Measurements from ENCODE around the gene KDM4C. TPM values are rescaled to one million over a fixed set of nuclear protein-coding genes. Genes with fewer than 3 reads are reported as not detected.

The KDM4C gene
- total RNA-seq, 1 donor from 2014 or later, result 14.2 TPM

DNA sequence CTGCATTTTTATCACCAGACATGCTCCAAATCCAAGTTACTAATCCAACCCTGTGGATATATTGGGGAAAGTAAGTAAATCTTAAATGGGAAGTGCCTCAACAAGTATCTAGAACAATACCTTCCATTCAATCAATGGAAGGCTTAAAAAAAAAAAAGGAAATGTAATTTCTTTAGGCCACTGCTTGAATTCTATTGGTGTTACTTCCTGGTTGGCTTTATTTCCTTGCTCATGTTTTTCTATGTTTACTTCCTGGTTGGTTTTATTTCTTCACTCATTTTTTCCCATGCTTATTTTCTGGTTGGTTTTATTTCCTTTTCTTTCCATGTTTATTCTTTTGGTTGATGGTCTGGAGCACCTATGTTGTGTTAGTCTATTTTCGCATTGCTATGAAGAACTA, 363.9 kb downstream of the KDM4C start:
- DNase-seq (no peak), ATAC-seq (ENCODE audit: poor library complexity) (no peak)
- intact Hi-C loops (cut with DNase I), result no loop called here

DNA sequence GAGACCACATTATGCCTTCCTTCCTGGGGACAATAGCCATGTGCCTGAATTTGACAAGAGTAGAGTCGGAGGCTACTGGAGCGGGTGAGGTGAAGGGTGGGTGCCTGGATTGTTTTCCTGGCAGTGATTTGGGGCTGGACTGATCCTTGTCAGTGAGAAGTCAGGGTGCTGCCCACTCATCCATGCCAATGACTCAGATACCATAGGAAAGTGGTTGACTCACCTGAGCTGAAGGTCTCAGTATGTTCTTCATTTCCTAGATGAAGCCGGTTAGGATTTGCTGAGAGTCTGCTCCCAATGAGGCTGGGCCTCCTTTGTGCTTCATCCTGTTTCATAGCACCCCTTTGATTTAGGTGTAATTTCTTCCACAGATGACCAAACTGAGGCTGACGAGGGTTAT, 366.0 kb downstream of the KDM4C start:
- DNase-seq (no peak), ATAC-seq (ENCODE audit: poor library complexity) (no peak)
- intact Hi-C loops (cut with DNase I), result no loop called here

DNA sequence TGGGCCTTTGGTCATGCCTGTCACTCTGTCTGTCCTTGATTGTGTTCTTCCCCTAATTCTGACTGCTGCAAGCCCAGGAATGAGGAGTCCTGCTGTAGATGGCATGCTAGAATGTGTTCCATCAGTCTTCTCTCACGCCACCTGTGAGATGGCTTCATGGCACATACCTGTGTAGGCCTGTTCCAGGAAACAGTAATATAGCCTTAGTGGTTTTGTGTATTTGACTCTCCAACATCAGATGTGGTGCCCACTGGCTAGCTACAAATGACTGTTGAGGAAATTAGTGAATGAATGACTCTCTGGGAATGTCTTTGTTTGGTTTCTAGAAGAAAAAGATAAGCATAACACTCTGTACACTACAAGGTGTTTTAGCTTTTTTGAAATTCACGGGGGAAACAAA, 367.5 kb downstream of the KDM4C start:
- no peak for DNase-seq
- intact Hi-C loops (cut with DNase I), result no loop called here
- no peak for ATAC-seq (ENCODE audit: poor library complexity)

DNA sequence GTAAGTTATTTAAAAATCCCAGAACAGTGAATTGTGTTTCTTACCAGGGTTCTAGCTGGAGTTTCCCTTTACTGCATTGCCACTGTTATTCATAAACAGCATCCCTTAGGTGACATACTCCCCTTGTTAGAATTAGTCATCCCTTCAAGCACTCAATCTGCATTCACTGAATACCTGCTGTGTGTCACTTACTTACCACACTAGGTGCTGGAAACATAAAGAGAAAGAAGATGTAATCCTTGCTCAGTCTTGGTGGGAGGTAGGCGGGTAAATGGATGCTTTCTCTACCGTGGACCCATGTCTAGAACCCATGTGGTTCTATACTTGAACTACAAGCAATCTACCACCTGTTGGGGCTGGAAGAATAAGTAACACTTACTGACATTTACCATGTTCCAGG, 371.6 kb downstream of the KDM4C start:
- ATAC-seq (ENCODE audit: poor library complexity), result no peak
- intact Hi-C loops (cut with DNase I), result no loop called here
- DNase-seq, result no peak

DNA sequence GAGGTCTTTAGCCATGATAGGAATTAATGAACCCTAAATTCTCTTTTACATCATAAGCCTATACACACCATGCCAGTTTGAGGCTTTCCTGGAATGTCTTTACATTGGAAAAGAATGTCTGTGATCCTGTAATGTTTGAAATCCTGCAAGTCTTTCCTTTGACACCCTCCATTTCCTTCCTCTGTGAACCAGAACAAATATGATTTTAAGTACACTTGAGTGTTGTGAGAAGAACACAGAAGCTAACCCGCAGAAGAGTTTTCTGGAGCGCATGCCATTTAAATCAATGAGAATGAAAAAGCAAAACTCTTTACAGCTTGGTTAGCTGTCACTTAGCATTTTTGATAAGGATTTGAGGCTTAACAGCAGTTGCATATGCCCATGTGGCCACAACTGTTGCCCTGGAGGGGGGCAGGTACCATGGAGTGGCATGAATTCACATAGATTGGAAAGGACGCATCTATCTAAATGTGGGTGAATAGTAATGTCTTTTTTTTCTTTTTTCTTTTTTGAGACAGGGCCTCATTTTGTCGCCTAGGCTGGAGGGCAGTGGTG, 372.6 kb downstream of the KDM4C start:
- intact Hi-C loops (cut with DNase I), result no loop called here
- no peak for ATAC-seq (ENCODE audit: poor library complexity)
- no peak for DNase-seq

DNA sequence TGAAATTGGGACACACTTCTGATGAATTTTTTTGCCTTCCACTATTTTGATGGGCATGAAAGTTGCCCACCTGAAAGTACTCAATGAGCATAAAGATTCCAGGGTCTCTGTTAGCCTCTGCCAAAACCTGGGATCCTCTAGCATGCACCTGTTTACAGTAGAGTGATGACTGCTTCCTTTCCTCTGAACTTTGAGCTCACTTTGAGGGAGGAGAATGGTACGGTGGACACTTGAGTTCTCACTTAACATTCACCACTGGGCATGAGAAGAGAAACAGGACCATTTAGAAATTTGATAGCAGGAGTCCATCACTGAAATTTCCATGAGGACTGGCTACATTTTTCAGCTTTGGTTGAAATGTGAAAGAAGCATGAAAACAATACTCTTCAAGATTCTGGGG, 374.8 kb downstream of the KDM4C start:
- intact Hi-C loops (cut with DNase I), result no loop called here
- DNase-seq (no peak), ATAC-seq (ENCODE audit: poor library complexity) (no peak)

GRCh38 chr9:7135735-7136134, 378.0 kb downstream of the KDM4C start:
- intact Hi-C loops (cut with DNase I), result no loop called here
- DNase-seq (no peak), ATAC-seq (ENCODE audit: poor library complexity) (no peak)

GRCh38 chr9:7137040-7137439, 379.3 kb downstream of the KDM4C start:
- intact Hi-C loops (cut with DNase I), result no loop called here
- ATAC-seq (ENCODE audit: poor library complexity), result peak; percentile 94
- DNase-seq, result peak; percentile 59

- intact Hi-C loops (cut with DNase I), result no loop called here
- no peak for DNase-seq
- ATAC-seq (ENCODE audit: poor library complexity), result no peak
Observed at GRCh38 chr9:7137571-7137970, 379.8 kb downstream of the KDM4C start.

GRCh38 chr9:7139886-7140285, 382.1 kb downstream of the KDM4C start:
- intact Hi-C loops (cut with DNase I), result no loop called here
- ATAC-seq (ENCODE audit: poor library complexity) (no peak), DNase-seq (no peak)

- no peak for ATAC-seq (ENCODE audit: poor library complexity)
- intact Hi-C loops (cut with DNase I), result no loop called here
- DNase-seq, result no peak
Observed at GRCh38 chr9:7140401-7140800, 382.6 kb downstream of the KDM4C start.

- DNase-seq, result no peak
- intact Hi-C loops (cut with DNase I), result no loop called here
- no peak for ATAC-seq (ENCODE audit: poor library complexity)
Observed at GRCh38 chr9:7143645-7144200, 385.9 kb downstream of the KDM4C start.

DNA sequence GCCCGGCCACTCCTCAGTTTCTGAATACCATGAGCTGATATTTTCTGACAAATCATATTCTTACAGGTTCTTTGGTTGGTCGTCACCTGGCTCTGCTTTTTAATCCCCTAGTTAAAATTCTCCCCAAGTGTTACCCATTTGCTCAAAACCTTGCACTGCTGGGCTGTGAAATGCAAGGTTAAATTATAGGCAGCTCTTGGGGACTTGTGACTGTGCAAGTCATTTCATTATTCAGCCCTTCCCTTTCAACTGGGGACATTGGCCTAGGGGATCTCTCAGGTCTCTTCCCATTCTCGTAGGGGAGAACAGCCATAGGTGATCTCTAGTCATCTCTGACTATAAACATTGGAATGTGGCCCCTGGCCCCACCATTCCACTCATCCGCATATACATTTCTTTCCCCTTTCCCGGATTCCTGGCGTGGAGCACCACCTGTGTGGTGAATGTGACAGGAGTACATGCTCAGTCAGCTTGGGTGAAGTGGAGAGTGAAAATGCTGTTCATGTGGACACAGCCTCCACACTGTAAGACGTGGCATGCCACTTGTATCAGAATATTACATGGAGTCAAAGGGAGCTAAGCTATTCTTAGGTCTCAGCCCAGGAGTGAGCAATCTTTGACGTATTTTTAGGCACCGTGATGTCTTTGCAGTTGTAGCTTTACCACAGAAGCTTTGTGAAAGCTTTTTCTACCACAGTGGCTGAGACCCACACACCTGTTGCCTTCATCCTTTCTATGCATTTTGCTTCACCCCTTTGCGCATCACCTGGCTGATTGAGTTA, 386.7 kb downstream of the KDM4C start:
- ATAC-seq (ENCODE audit: poor library complexity) (peak; percentile 41), DNase-seq (no peak)
- intact Hi-C loops (cut with DNase I), result no loop called here

GRCh38 chr9:7145361-7146069, 387.7 kb downstream of the KDM4C start:
- DNase-seq (no peak), ATAC-seq (ENCODE audit: poor library complexity) (no peak)
- intact Hi-C loops (cut with DNase I), result no loop called here

DNA sequence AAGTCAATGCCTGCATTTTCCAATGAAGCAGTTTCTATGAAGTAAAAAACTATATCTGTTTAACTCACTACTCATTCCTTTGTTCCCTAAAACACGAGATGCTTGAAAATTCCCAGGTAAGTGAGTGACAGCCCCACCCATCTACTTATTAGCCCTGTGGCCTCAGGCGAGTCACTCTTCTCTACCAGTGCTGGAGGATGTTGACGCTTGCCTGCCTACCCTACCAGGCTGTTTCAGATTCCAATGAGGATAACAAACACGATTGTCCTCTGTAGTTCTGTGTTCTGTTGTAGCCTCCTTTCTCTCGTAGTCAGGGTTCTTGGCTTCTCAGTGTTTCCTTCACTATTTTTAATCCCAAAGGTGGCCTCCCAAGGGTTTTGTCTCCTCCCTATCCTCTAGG, 388.8 kb downstream of the KDM4C start:
- no peak for ATAC-seq (ENCODE audit: poor library complexity)
- no peak for DNase-seq
- intact Hi-C loops (cut with DNase I), result no loop called here

DNA sequence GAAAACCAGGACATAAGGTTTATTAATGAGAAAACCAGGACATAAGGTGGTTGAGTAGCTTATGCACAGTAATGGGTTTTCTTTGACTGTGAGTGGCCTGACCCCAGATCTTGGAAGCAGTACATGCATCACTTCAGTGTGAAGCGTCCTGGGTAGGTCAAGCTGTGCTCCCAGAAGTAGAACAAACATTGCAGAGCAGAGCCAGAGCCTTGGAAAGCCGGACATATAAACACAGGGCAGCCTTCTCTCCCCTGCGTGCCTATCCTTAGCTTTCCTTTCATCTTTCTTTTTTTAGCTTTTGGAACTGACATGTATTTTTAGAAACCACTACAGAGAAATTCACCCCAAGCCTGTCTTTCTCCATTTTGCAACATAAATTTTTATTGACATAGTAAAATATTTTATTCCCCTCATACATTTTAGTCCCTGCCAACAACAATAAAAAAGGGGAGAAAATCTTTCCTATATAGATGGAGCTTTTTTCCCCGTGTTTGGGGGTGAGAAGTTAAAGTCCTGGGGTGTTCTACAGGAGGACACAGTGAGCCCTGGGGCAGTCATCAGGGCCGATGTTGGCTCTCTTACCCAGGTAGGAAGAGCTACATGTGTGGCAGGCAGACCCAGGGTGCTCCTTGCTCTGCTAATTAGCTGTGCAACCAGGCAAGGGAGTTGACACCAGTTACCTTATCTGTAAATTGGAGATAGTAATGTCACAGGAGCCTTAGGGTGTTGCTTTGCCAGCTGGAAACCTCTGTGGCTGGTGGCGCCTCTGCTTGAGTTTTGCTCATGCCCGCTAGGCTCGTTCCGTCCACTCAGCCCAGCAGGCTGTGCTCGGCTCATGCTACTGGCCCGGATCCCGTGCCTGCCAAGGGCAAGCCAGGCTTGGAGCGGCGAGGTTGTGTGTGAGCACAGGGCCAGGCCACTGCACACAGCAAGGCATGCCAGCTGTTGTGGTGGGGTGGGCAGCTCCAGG, 389.6 kb downstream of the KDM4C start:
- intact Hi-C loops (cut with DNase I), result no loop called here
- ATAC-seq (ENCODE audit: poor library complexity) (peak; percentile 87), DNase-seq (peak; percentile 83)

GRCh38 chr9:7148243-7148765, 390.5 kb downstream of the KDM4C start:
- DNase-seq (no peak), ATAC-seq (ENCODE audit: poor library complexity) (peak; percentile 6)
- intact Hi-C loops (cut with DNase I), result no loop called here

DNA sequence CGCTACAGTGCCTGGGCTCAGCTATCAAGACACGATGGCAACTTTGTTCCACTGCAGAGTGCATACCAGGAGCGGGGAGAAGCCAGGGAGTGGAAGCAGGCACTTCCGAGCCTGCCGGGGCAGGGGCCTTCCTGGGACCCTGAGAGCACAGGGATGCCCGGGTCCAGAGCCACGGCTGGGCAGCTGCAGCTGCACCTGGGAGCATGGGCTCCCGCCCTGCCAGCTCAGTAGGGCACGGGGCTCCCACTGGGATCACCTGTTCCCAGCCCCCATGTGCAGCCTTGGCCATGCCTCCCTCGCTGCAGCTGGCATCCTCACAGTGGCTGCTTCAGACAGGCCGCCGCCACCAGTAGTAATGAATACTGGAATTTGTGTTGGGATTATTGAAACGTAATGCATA, 391.5 kb downstream of the KDM4C start:
- ATAC-seq (ENCODE audit: poor library complexity) (no peak), DNase-seq (no peak)
- intact Hi-C loops (cut with DNase I), result no loop called here

Data from Right ventricle myocardium superior (tissue), 1 donor.